HG03558 (cell line): ENCODE measurements around the gene CCR8.
"Not testable (repeated sequence)": the region's sequence is repeated elsewhere in the genome, so short reads cannot be mapped to it uniquely, and the experiment has no call there.

Experiments
- ATAC-seq: cut with Tn5 transposase; IDR thresholded peaks from one replicate; pipeline ENCODE4 v1.9.1; 2021; ENCODE audit warnings: moderate number of reproducible peaks; ENCODE audit not compliant: unreplicated experiment; ENCODE audit errors: extremely low read depth

The CCR8 gene

GRCh38 chr3:39344746-39345344, 15.3 kb downstream of the CCR8 start:
- ATAC-seq = no peak

GRCh38 chr3:39346785-39347585, 17.5 kb downstream of the CCR8 start:
- no peak for ATAC-seq

GRCh38 chr3:39347586-39347876, 18.0 kb downstream of the CCR8 start:
- ATAC-seq = no peak

GRCh38 chr3:39349080-39349479, 19.6 kb downstream of the CCR8 start:
- no peak for ATAC-seq

- ATAC-seq = no peak
Measured at GRCh38 chr3:39350714-39351113, 21.2 kb downstream of the CCR8 start.

- ATAC-seq = not testable (repeated sequence)
Measured at GRCh38 chr3:39351134-39351533, 21.6 kb downstream of the CCR8 start.

GRCh38 chr3:39353168-39353927, 23.8 kb downstream of the CCR8 start:
- ATAC-seq = not testable (repeated sequence)

- ATAC-seq = no peak
Measured at GRCh38 chr3:39358333-39358732, 28.8 kb downstream of the CCR8 start.

- no peak for ATAC-seq
Measured at GRCh38 chr3:39361252-39361927, 31.9 kb downstream of the CCR8 start.

- ATAC-seq = no peak
Measured at GRCh38 chr3:39362192-39362591, 32.7 kb downstream of the CCR8 start.

GRCh38 chr3:39362812-39363211, 33.3 kb downstream of the CCR8 start:
- no peak for ATAC-seq

GRCh38 chr3:39370450-39370849, 40.9 kb downstream of the CCR8 start:
- not testable (repeated sequence) for ATAC-seq

- no peak for ATAC-seq
Measured at GRCh38 chr3:39372833-39373232, 43.3 kb downstream of the CCR8 start.

- no peak for ATAC-seq
Measured at GRCh38 chr3:39376959-39377634, 47.6 kb downstream of the CCR8 start.

- ATAC-seq = no peak
Measured at GRCh38 chr3:39378088-39378487, 48.6 kb downstream of the CCR8 start.

GRCh38 chr3:39378957-39379777, 49.7 kb downstream of the CCR8 start:
- ATAC-seq = no peak

GRCh38 chr3:39379778-39380155, 50.3 kb downstream of the CCR8 start:
- no peak for ATAC-seq

- ATAC-seq = no peak
Measured at GRCh38 chr3:39381432-39381831, 51.9 kb downstream of the CCR8 start.
